Suprapubic skin (tissue), 4 donors: ENCODE data around the gene TMEM150B. TPM values are rescaled to one million over a fixed set of nuclear protein-coding genes. Genes with fewer than 3 reads are reported as not detected.

ENCODE experiments used
- DNase-seq, 2 donors: peaks; one replicate each; pipeline ENCODE4 v3.0.0-alpha.2; 2019; ENCODE audit warnings: low spot score in 2 of 2
- H3K27ac ChIP-seq: fragments of 200-600 bp; sonication (generic); one replicate; pipeline ENCODE4 v1.5.1; 2019
- H3K27me3 ChIP-seq: fragments of 200-600 bp; sonication (generic); one replicate; pipeline ENCODE4 v1.5.1; 2019
- H3K36me3 ChIP-seq: fragments of 200-600 bp; sonication (generic); one replicate; pipeline ENCODE4 v1.5.1; 2019
- H3K4me1 ChIP-seq: fragments of 200-600 bp; sonication (generic); one replicate; pipeline ENCODE4 v1.5.1; 2019
- H3K4me3 ChIP-seq: fragments of 200-600 bp; sonication (generic); one replicate; pipeline ENCODE4 v1.5.1; 2019; ENCODE audit warnings: mild to moderate bottlenecking
- H3K9me3 ChIP-seq: fragments of 200-600 bp; sonication (generic); one replicate; pipeline ENCODE4 v1.5.1; 2019
- CTCF ChIP-seq, 2 donors: fragments of 200-600 bp in 1 of 2; fragments of 450-650 bp in 1 of 2; sonication (generic) in 1 of 2; IDR thresholded peaks; one replicate each; pipeline ENCODE4 v1.5.1; 2016 to 2019; ENCODE audit warnings: antibody characterized with exemption in 2 of 2, mild to moderate bottlenecking in 1 of 2, moderate library complexity in 1 of 2
- EP300 ChIP-seq: sonication (generic); formaldehyde crosslinking; IDR thresholded peaks from one replicate; pipeline ENCODE4 v1.6.1; 2017; ENCODE audit warnings: antibody characterized with exemption
- POLR2A ChIP-seq, 2 donors: fragments of 450-650 bp; IDR thresholded peaks; one replicate each; pipeline ENCODE4 v1.6.1; 2017; ENCODE audit warnings: antibody characterized with exemption in 2 of 2, mild to moderate bottlenecking in 2 of 2, moderate library complexity in 2 of 2
- POLR2AphosphoS5 ChIP-seq, 3 donors: sonication (generic); formaldehyde crosslinking; IDR thresholded peaks; one replicate each; pipeline ENCODE4 v1.6.1; 2017; ENCODE audit warnings: antibody characterized with exemption in 3 of 3
- WGBS: methylation state at CpG from one replicate; pipeline ENCODE4 v1.1.5; 2018; 5-methylcytosine and 5-hydroxymethylcytosine counted together
- total RNA-seq, 4 donors: library from RNA; depleted of rRNA; stranded (reverse); fragments of >200 nt; gene quantifications; one replicate each; pipeline ENCODE4 v1.1.0, GENCODE V29; 2016

TMEM150B gene
- total RNA-seq, 4 donors from 2014 or later = not detected

GRCh38 chr19:55316646-55317045 lies 8.5 kb downstream of the TMEM150B start:
- no peaks in the 10 kb centered on the region for H3K4me1 ChIP-seq
- no peaks in the 10 kb centered on the region for H3K9me3 ChIP-seq
- H3K27ac ChIP-seq = no peak overlapping the region
- H3K4me3 ChIP-seq = no peak overlapping the region
- no peak for DNase-seq
- H3K27me3 ChIP-seq = peaks cover 16% of the 10 kb centered on the region
- TF ChIP-seq EP300 (no peak), POLR2A (IDR thresholded peaks at IDR 0.05) (no peak), POLR2AphosphoS5 (IDR thresholded peaks at IDR 0.05) (no peak), CTCF (IDR thresholded peaks at IDR 0.05) (no peak)
- WGBS = 80% methylated on average over 8 of the region's 8 CpGs
- H3K36me3 ChIP-seq = no peaks in the 10 kb centered on the region

- TF ChIP-seq POLR2A (IDR thresholded peaks at IDR 0.05) = no peak
- TF ChIP-seq EP300 = no peak
- no peak for TF ChIP-seq POLR2AphosphoS5 (IDR thresholded peaks at IDR 0.05)
- TF ChIP-seq CTCF (IDR thresholded peaks at IDR 0.05) = no peak
- DNase-seq = no peak
- Histone ChIP-seq H3K36me3 (no peaks in the 10 kb centered on the region), H3K27ac (no peak overlapping the region), H3K27me3 (peaks cover 12% of the 10 kb centered on the region), H3K4me1 (no peaks in the 10 kb centered on the region), H3K4me3 (no peak overlapping the region), H3K9me3 (no peaks in the 10 kb centered on the region)
- 65% methylated on average over 13 of the region's 13 CpGs for WGBS
These were observed 9.1 kb downstream of the TMEM150B start for GRCh38 chr19:55315956-55316525.

- Histone ChIP-seq H3K9me3 (no peaks in the 10 kb centered on the region), H3K27ac (no peak overlapping the region), H3K4me1 (no peaks in the 10 kb centered on the region), H3K4me3 (no peak overlapping the region), H3K36me3 (no peaks in the 10 kb centered on the region), H3K27me3 (no peaks in the 10 kb centered on the region)
- WGBS = 88% methylated on average over 5 of the region's 8 CpGs
- DNase-seq = no peak
- TF ChIP-seq CTCF (IDR thresholded peaks at IDR 0.05) (no peak), POLR2A (IDR thresholded peaks at IDR 0.05) (no peak), EP300 (no peak), POLR2AphosphoS5 (IDR thresholded peaks at IDR 0.05) (no peak)
These were observed 10.7 kb downstream of the TMEM150B start for GRCh38 chr19:55314396-55314795.

GRCh38 chr19:55312621-55313512 lies 12.3 kb downstream of the TMEM150B start:
- Histone ChIP-seq H3K27me3 (no peaks in the 10 kb centered on the region), H3K9me3 (no peaks in the 10 kb centered on the region), H3K4me3 (no peak overlapping the region), H3K36me3 (no peaks in the 10 kb centered on the region), H3K4me1 (no peaks in the 10 kb centered on the region), H3K27ac (no peak overlapping the region)
- whole genome bisulfite sequencing = 90% methylated on average over 42 of the region's 47 CpGs
- DNase-seq = no peak
- TF ChIP-seq POLR2AphosphoS5 (IDR thresholded peaks at IDR 0.05) (no peak), CTCF (IDR thresholded peaks at IDR 0.05) (no peak), POLR2A (IDR thresholded peaks at IDR 0.05) (no peak), EP300 (no peak)

GRCh38 chr19:55311797-55312196 lies 13.3 kb downstream of the TMEM150B start:
- Histone ChIP-seq H3K36me3 (no peaks in the 10 kb centered on the region), H3K27ac (no peak overlapping the region), H3K4me3 (no peak overlapping the region), H3K27me3 (no peaks in the 10 kb centered on the region), H3K9me3 (no peaks in the 10 kb centered on the region), H3K4me1 (no peaks in the 10 kb centered on the region)
- TF ChIP-seq POLR2A (IDR thresholded peaks at IDR 0.05) (no peak), EP300 (no peak), CTCF (IDR thresholded peaks at IDR 0.05) (no peak), POLR2AphosphoS5 (IDR thresholded peaks at IDR 0.05) (no peak)
- DNase-seq = no peak
- WGBS = 82% methylated on average over 9 of the region's 18 CpGs
